ENCODE data around the gene CTDP1.

CTDP1 gene

GRCh38 chr18:79682894-79683625 lies 3.5 kb downstream of the CTDP1 start:
- Histone ChIP-seq H3K9me2 (replicated peaks; ENCODE audit: low read depth, low read length) (no peaks in the 10 kb centered on the region), H4K20me1 (ENCODE audit: insufficient read depth, low read length, poor library complexity, severe bottlenecking) (peaks cover 53% of the 10 kb centered on the region), H3K36me3 (ENCODE audit: insufficient read depth, low read length) (no peaks in the 10 kb centered on the region), H3K9me3 (ENCODE audit: insufficient read depth, low read depth, low read length) (no peaks in the 10 kb centered on the region), H3F3A (ENCODE audit: low read depth) (no peaks in the 10 kb centered on the region), H3K27me3 (ENCODE audit: insufficient read depth, low read length, poor library complexity, severe bottlenecking) (no peaks in the 10 kb centered on the region), H3K4me3 (ENCODE audit: low read length, poor library complexity, severe bottlenecking) (peak overlapping the region; percentile 92), H3K9ac (ENCODE audit: low read depth, low read length, poor library complexity, severe bottlenecking) (peak overlapping the region; percentile 16), H2AFZ (ENCODE audit: low read length) (no peak overlapping the region), H3K79me2 (ENCODE audit: insufficient read depth, low read length) (peaks cover 79% of the 10 kb centered on the region), H3K4me2 (ENCODE audit: low read depth, low read length, poor library complexity, severe bottlenecking) (peak overlapping the region; percentile 81), H3K4me1 (ENCODE audit: insufficient read depth, low read length, poor library complexity, severe bottlenecking) (peaks cover 43% of the 10 kb centered on the region)
- TF ChIP-seq EZH2phosphoT487 (IDR thresholded peaks at IDR 0.05; ENCODE audit: borderline replicate concordance) (no peak), CTCF (conservative IDR thresholded peaks at IDR 0.05; ENCODE audit: low read length) (no peak)

GRCh38 chr18:79683626-79684282 lies 4.2 kb downstream of the CTDP1 start:
- H3K9me2 ChIP-seq (replicated peaks; ENCODE audit: low read depth, low read length), result no peaks in the 10 kb centered on the region
- peaks cover 76% of the 10 kb centered on the region for H3K79me2 ChIP-seq (ENCODE audit: insufficient read depth, low read length)
- peak overlapping the region; percentile 81 for H3K4me2 ChIP-seq (ENCODE audit: low read depth, low read length, poor library complexity, severe bottlenecking)
- no peak overlapping the region for H2AFZ ChIP-seq (ENCODE audit: low read length)
- H3F3A ChIP-seq (ENCODE audit: low read depth), result no peaks in the 10 kb centered on the region
- no peak for TF ChIP-seq CTCF (conservative IDR thresholded peaks at IDR 0.05; ENCODE audit: low read length)
- no peak for TF ChIP-seq EZH2phosphoT487 (IDR thresholded peaks at IDR 0.05; ENCODE audit: borderline replicate concordance)
- H3K36me3 ChIP-seq (ENCODE audit: insufficient read depth, low read length), result no peaks in the 10 kb centered on the region
- H3K9ac ChIP-seq (ENCODE audit: low read depth, low read length, poor library complexity, severe bottlenecking), result peak overlapping the region; percentile 16
- H3K27me3 ChIP-seq (ENCODE audit: insufficient read depth, low read length, poor library complexity, severe bottlenecking), result no peaks in the 10 kb centered on the region
- peak overlapping the region; percentile 92 for H3K4me3 ChIP-seq (ENCODE audit: low read length, poor library complexity, severe bottlenecking)
- H3K4me1 ChIP-seq (ENCODE audit: insufficient read depth, low read length, poor library complexity, severe bottlenecking), result peaks cover 36% of the 10 kb centered on the region
- H4K20me1 ChIP-seq (ENCODE audit: insufficient read depth, low read length, poor library complexity, severe bottlenecking), result peaks cover 53% of the 10 kb centered on the region
- no peaks in the 10 kb centered on the region for H3K9me3 ChIP-seq (ENCODE audit: insufficient read depth, low read depth, low read length)

- Histone ChIP-seq H3K4me3 (ENCODE audit: low read length, poor library complexity, severe bottlenecking) (no peak overlapping the region), H4K20me1 (ENCODE audit: insufficient read depth, low read length, poor library complexity, severe bottlenecking) (peaks cover 58% of the 10 kb centered on the region)
- TF ChIP-seq CTCF (conservative IDR thresholded peaks at IDR 0.05; ENCODE audit: low read length) (no peak), EZH2phosphoT487 (IDR thresholded peaks at IDR 0.05; ENCODE audit: borderline replicate concordance) (no peak)
Measured at GRCh38 chr18:79684283-79684631, 4.7 kb downstream of the CTDP1 start.

More at GRCh38 chr18:79684283-79684631, 4.7 kb downstream of the CTDP1 start:
- Histone ChIP-seq H3K9me2 (replicated peaks; ENCODE audit: low read depth, low read length) (no peaks in the 10 kb centered on the region), H3K79me2 (ENCODE audit: insufficient read depth, low read length) (peaks cover 81% of the 10 kb centered on the region), H2AFZ (ENCODE audit: low read length) (no peak overlapping the region), H3K9ac (ENCODE audit: low read depth, low read length, poor library complexity, severe bottlenecking) (no peak overlapping the region), H3F3A (ENCODE audit: low read depth) (no peaks in the 10 kb centered on the region), H3K36me3 (ENCODE audit: insufficient read depth, low read length) (no peaks in the 10 kb centered on the region), H3K27me3 (ENCODE audit: insufficient read depth, low read length, poor library complexity, severe bottlenecking) (no peaks in the 10 kb centered on the region), H3K4me2 (ENCODE audit: low read depth, low read length, poor library complexity, severe bottlenecking) (peak overlapping the region; percentile 81), H3K4me1 (ENCODE audit: insufficient read depth, low read length, poor library complexity, severe bottlenecking) (peaks cover 35% of the 10 kb centered on the region), H3K9me3 (ENCODE audit: insufficient read depth, low read depth, low read length) (no peaks in the 10 kb centered on the region)

Measured in Loucy (cell line).